GM19397 (cell line): Measurements from ENCODE around the gene MAD1L1.

ENCODE experiments used
- ATAC-seq: cut with Tn5 transposase; IDR thresholded peaks from one replicate; pipeline ENCODE4 v1.9.1; 2021; ENCODE audit warnings: mild to moderate bottlenecking, moderate library complexity; ENCODE audit not compliant: unreplicated experiment

Gene MAD1L1

DNA sequence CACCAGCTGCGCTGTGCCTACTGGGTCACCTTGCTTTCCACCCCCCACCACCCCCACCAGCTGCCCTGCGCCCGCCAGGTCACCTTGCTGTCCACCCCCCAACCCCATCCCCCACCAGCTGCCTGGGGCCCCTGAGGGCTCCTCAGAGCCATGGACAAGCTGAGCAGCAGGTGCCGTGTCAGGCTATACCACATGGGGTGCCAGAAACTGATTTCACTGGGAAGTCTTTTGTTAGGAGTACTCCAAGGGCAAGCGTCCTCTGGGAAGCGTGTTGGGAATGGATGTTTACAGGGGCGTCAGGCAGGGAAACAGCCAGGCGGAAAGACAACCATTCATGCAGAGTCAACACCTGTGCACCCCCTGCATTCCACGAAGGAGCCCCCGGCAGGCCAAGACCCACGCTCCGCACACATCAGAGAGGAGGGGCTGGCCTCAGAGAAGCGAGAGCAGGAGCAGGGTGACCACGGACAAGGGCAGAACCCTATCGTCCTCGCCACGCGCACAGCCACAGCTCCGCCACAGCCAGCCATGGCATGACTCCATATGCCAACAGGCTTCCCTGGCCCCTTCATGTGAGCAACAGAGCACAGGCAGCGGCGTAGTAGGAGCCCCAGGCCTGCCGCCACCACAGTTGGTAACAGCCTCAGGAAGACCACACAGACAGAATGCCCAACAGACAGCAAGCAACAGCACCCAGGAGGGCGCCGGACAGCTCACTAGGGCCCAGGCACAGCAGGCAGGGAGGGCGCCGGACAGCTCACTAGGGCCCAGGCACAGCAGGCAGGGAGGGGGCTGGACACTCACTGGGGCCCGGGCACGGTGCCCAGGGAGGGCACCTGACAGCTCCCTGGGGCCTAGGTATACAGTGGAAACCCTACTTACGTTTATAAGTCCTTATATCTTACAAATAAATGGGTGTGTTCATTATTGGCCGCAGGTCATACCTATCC, 180.8 kb downstream of the MAD1L1 start:
- no peak for ATAC-seq

DNA sequence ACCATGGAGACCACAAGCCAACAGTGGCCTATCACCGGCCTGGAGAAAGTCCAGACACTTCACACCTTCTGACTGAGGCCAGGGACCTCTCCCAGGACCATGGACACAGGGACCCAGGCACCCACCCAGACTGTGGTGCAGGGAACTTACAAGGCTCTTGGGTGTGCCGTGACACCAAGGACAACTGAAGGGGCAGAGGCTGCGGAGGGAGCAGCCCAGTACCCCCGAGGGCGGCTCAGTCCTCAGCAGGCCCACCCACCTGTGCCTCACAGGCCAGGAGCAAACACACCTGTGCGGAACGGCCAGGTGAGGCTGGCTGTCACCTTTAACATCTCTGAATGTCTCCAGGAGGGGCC, 182.3 kb downstream of the MAD1L1 start:
- ATAC-seq, result no peak

- no peak for ATAC-seq
Observed at GRCh38 chr7:2049782-2050510, 182.8 kb downstream of the MAD1L1 start.

DNA sequence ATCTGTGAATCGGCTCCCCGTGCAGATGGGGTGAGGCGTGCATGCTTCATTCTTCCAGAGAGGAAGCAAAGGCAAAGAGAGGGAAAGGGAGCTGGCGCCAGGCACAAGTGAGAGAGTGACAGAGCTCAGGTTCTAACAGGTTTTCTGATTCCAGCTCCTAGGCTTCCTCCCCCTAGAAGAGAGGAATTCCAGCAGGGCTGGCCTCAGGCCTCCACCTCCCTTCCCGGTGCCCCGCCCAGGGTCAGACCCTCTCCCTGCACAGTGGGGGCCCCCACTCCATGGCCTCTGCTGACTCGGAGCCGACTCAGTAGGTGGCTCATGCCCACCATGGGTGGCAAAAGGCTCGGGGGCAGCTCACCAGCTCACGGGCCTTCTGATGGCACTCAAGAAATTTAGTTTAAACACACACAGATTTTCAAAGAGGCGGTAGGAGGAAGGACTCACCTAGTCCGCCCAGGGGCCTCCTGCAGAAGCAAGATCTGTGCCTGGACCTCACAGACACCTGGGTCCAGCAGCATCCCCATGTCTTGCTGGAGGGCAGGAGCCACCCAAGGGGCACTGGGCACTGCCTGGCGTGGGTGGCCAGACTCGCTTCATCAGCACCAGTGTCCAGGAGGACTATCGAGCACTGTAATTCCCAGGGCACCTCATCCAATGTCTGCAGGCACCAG, 183.5 kb downstream of the MAD1L1 start:
- ATAC-seq, result no peak

- no peak for ATAC-seq
Observed at GRCh38 chr7:2048531-2048930, 184.2 kb downstream of the MAD1L1 start.

DNA sequence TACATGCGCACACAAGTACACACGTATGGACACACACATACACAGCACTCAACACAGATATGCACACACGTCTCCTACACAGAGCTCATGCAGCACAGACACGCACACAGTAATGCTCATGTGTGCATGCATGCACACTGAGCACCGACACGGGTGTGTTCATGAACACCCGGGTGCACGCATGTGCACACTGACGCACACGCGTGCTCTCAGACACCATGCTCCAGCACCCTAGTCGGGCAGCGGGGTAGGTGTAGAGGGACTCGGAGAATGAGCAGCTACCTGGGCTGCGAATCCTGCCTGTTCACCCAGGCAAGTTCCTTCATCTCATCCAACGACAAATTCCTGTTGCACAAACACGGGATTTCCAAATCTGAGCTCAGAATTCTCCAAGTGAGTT, 184.7 kb downstream of the MAD1L1 start:
- ATAC-seq, result no peak

DNA sequence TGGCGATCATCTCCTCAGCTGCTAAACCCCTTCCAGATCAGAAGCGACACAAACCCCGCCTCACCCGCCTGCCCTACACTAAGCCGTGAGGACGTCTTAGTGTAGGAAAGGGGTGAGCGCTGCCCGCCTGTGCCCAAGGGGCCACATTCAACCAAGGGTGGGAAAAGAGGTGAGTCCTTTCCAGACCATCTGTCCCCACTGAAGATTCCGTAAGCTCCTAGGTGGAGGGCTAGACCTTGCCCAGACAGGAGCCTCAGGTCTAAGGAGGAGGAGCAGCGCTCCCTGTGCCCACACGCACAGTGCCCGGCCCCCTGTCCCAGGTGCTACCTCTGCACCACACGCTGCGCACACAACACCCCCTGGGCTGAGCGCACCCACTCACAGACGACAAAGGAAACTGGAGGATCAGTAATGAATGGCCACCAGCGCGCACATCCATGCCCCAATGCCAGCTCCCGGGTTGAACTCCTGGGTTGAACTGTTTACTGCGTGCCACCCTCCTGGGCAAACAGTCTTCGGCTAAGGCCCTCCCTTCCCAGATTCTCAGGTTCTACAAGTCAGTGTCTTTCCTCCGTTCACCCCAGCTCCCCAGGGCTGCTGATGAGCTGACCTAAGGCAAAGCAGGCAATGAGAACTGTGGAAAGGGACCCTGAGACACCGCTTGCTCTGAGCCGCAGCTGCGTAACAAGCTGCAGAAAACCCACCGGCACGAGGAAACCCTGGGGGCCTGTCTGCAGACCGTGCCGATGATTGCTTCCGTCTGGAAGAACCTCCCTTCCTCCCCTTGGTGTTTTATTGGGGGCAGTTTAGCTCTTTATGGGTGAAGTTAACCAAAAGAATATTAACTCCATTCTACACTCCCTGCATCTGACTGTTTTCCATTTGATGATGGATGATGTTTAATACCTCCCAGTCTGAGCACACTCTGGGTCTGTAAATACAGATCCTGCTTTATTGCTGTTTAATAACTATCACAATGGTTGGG, 185.9 kb downstream of the MAD1L1 start:
- ATAC-seq, result no peak

DNA sequence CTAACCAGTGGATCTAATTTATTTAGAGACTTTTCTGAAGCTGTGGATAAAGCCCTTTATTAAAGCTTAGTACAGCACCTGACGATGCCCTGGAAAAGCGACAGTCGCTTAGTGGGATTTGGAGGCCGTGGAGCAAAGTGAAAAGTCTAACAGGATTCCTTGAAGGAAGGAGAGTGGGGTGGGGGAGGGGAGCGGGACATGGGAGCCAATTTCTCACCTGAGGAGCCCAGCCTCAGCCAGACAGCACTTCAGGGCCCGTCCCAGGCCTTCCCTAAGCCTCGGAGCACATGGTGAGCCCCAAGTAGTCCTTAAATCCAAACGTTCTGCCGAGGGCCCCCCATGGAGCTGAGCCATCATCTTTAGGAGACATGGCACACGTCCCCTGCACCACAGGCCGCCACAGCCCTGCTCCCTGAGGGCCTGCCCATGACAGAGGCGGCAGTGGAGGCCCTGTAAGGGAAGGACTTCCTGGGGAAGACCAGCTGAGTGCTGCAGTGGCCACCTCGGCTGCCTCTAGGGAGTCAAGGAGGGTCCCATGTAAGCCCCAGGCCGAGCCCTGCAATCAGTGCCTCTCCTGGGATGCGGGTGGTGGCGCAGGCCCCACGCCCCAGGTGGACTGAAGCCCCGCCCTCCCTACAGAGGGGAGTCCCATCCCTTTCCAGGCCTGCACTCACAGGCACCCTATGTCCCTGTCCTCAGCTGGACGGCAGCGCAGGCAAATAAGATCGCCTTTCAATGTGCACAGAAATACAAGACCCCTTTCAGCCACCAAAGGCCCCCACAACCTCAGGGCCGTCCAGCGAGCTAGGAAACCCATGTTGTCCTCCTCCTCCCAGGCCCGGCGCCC, 187.0 kb downstream of the MAD1L1 start:
- ATAC-seq, result no peak

DNA sequence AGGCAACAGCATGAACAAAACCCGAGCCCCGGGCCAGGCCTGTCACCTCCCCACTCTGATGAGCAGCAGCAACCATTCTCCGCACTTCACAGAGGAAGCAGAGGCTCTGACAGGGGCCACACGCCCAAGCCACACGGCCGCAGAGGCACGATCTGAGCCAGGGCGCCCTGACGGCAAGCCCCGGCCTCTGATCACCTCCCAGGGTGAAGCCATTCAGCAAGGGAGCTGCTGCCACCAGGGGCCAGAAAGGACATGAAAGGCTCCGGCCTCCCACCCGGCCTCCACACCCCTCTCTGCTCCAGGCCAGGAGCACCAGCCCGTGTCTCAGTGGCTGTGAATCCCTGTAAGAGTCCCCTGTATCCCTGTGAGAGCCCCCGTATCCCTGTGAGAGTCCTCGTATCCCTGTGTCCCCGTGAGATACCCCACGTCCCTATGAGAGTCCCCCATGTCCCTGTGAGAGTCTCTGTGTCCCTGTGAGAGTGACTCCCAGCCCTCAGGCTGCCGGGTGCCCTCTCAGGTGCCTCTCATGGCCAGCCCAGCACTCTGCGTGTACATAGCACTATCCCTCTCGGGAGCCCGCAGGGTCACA, 187.8 kb downstream of the MAD1L1 start:
- ATAC-seq, result no peak

- ATAC-seq, result no peak
Observed at GRCh38 chr7:2044311-2044882, 188.3 kb downstream of the MAD1L1 start.

DNA sequence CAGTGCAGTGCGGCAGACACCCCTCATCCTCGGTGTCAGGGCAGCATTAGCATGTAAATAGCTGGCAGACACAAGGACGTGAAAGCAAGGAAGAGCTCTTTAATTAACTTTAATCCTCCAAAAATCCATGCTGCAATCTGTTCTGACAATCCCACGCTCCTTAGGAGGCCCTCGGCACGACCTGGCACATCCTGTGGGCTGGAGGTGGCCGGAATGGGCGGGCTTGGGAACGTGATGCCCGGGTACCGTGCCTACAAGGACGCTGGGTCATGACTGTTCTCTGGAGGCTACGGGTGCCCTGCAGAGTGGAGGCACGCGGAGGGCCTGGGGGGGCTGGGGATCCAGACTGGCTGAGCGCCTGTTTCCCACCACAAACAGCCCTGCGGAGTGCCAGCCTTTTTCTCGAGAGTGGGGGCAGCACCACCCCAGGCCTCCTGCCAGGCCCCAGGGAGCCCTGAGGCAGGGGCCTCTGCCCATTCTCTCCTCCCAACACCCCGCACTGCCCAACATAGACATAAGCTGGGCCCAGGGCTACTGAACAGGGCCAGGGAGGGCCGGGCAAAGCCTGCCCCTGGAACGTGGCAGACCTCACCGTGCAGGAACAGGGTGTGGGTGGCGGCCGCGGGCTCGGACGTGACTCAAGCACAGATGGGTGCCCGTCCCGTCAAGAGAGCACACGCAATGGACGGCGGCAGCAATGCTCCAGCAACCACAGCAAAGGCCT, 189.3 kb downstream of the MAD1L1 start:
- ATAC-seq, result no peak

- no peak for ATAC-seq
Observed at GRCh38 chr7:2042650-2043049, 190.1 kb downstream of the MAD1L1 start.

DNA sequence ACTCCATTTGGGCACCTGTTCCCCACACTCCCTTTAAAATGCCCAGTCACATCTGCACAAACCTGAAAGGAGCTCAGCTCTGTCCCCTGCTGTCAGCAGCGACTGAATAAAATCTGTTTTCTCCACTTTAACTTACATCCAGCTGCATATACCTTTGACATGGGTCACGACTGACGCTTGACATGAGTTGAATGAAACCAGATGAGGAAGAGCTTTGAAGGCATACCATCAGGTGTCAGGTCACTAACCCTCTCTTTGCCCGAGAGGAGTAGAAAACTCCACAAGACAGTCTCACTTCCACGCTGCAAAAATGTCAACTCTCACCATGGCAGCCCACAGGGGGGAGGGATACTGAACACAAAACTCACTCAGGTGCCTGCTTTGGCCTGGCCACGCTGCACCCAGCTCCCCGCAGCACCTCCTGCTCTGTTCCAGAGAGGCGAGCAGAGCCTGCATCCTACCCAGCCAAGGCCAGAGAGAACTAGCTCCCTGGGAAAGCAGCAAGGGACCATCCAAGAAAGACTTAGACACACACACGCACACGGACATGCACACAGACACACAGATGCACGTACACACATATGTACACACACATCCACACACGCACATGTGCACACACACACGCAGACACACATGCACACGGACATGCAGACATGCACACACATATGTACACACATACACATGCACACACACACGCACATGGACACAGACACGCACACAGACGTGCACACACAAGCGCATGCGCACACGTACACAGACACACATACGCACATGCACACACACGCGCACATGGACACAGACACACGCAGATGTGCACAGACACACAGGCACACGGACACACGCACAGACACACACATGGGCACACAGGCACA, 191.0 kb downstream of the MAD1L1 start:
- no peak for ATAC-seq

DNA sequence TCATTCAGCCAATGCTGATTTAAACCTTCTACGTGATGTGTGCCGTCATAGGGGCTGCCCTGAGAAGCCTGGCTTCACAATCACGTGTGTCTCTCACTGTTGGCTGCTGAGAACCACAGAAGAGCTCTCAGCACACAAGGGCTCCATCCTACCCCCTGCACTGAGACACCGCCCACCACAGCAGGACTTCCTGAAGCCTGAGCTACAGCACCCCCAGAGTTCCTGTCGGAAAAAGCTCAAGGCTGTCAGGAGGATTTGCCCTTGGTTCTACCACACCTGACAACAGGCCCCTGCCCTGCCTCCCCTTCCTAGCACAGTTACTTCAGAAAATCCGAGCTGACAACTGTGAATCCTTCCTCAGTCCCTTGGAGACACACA, 191.9 kb downstream of the MAD1L1 start:
- no peak for ATAC-seq

DNA sequence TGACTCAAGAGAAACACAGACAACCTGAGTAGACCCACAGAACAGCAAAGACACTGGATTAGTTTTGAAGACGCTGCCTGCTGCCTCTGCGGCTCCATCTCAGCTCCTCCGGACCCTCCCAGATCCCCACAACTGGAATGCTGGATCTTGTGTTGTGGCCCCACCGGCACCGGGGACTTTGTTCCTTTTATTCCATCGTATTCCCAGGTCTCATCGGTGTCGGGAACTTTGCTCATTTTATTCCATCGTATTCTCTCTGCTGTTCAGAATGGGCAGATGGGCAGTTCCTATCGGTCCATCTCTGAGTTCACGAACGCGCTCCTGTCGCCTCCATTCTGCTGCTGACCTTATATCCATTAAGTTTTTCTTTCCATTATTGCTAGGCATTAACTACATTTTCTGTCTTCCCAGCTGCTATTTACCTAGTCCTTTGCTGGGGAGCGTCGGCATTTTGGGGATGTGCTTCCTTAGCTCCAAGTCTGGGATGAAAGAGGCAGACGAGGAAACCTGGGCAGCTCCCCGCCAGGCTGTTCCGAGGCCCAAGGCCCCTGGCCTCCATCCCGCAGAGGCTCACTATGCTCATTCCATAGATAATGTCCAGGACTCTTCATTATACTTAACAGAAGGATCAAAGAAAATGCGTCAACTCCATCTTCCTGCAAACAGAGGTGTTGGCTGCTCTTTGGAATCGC, 192.4 kb downstream of the MAD1L1 start:
- no peak for ATAC-seq

DNA sequence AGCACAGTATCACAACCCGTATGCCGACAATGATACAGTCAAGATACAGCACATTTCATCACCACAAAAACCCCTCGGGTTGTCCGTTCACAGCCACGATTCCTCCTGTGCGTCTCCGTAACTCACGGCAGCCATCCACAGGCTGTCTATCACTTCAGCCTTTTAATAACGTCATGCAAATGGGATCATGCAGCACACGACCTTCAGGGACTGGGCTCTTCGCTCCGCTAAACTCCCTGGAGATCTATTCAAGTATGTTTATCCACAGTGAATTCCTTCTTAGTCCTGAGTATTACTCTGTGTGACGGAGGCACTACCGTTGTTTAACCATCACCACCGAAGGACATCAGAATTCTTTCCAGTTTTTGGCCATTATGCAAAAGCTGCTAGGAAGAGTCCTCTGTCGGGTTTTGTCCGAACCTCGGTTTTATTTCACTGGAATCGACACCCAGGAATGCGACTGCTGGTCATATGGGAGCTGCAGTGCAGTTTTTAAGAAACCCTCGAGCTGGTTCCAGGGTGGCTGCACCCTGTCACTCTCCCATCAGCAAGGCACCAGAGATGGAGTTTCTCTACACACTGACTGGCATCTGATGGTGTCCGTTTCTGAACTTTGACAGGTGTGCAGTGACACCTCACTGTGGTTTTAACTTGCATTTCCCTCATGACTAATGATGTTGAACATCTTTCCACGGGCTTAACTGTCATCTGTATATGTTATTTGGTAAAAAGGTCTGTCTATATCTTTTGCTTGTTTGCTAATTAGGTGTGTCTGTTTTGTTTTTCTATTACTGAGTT, 193.6 kb downstream of the MAD1L1 start:
- no peak for ATAC-seq
